Activated CD4-positive, alpha-beta T cell treated with anti-CD3 and anti-CD28 coated beads, Interleukin-10, Interleukin-2, amounts not matched to agents 100 ng/mL and 50 ng/mL, durations not matched to agents 16 hours and 8 hours (primary cell): ENCODE data around the gene CBARP.

Experiments
- DNase-seq: peaks from one replicate; pipeline ENCODE4 v3.0.0-alpha.2; 2020

The CBARP gene

GRCh38 chr19:1236576-1236975 lies 1.2 kb downstream of the CBARP start:
- DNase-seq: no peak

- DNase-seq: no peak
These were observed 1.9 kb downstream of the CBARP start for GRCh38 chr19:1235625-1236538.

GRCh38 chr19:1234955-1235380 lies 2.8 kb downstream of the CBARP start:
- no peak for DNase-seq

- DNase-seq: no peak
These were observed 3.5 kb downstream of the CBARP start for GRCh38 chr19:1234051-1234954.

DNA sequence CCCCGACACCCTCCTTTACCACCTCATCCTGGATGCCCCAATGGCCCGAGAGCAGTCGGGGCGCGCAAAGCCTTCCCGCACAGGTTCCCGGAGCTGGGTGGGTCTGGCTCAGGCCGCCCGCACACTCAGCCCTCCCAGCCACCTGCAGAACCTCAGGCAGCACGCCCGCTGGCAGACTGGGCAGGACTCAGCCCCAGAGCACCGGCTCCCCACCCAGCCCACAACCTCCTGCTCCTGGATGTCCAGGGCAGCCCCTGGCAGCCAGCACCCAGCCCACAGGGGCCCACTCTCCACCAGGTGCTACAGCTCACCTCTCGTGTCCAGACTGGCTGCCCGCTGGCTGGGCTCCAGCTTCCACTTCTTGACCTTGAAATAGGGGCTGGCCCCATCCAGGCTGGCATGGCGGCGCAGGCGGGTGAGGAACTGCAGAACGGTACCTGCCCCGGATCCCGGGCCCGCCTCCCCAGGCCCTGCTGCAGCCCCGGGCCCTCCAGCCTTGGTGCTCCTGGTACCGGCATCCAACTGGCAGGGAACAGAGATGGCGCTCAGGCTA lies 4.6 kb downstream of the CBARP start:
- no peak for DNase-seq

DNA sequence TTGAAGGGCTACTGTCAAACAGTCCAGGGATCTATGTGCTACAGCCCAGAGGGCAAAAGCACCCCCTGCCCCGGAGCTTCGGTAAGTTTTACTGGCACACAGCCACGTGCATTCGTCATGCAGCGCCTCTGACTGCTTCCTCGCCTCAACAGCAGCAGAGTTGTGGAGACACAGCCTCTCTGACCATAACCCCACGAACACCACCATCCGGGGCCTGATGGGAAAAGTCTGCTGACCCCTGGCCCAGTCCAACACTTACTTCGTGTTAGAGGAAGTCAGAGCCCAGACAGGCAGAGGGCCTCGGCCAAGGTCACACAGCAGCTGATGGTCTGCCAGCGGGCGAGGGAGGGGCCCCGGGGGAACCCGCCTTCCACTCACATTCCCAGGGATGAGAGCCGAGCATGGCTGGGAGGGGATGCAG lies 5.1 kb downstream of the CBARP start:
- DNase-seq: no peak

DNA sequence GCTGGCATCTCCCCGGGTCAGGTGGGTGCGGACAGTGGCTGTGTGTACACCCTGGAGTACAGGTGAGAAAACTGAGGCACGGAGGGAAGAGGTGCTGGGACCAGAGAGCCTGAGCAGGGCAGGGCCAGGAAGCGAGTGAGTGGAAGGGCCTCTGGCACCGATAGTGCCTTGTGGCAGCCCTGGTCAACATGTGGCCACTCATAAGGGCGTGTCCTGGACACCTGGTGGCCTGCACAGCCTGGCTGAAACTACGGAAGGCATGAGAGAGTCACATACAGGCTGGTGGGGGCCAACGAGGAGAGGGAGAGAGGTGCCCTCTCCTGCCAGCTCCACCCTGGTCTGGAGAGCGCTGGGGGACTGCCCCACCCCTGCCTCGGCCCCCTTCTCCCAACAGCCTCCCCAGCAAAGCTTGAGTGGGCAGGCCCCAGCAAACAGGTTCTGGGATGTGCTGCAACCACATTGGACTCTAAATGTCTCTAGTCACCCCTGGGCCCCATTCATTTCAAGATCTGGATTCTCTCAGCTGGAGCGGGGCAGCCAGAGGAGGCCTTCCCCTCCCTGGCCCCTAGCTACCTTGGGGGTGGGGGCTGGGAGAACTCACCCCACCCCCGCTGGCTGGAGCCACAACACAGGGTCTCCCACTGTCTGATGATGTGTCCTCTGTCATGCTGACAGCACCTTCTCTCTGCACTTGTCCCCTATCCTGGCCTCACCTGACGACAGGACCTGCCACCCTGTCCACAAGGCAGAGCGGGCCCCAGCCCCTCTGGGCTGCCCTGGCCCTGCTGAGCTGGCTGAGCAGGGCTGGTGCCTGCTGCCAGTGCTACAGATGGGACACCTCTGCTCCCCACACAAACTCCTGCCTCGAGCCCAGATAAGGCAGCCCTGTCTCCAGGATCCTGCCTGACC lies 5.8 kb downstream of the CBARP start:
- no peak for DNase-seq

DNA sequence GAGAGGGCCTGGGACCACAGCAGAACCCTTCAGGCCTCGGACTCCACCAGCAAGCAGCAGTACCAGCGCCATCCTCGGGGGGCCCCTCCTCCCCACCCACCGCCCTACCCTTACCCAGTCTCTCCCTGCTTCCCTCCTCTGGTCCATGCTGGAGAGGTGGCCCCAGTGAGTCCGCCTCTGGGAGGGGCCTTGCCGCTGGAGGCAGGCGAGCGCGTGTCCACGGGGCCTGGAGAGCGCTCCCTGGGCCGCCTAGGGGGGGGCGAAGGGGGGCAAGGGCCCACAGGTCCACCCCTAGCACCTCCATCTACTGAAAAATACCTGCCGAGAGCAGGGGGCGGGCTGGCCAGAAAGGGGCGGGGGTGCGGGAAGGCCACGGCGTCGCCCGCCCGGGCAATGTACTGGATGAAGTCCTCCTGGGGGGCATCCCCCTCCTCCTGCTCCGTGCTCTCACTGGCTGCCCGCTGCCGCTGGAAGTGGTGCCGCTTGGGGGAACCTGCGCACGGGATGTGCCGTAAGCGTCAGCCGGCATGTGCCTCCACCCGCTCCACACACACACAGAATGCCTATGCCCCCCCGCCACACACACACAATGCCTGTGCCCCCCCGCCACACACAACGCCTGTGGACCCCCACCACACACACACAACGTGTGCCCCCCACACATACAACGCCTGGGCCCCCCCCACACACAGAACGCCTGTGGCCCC lies 6.9 kb downstream of the CBARP start:
- DNase-seq: no peak

DNA sequence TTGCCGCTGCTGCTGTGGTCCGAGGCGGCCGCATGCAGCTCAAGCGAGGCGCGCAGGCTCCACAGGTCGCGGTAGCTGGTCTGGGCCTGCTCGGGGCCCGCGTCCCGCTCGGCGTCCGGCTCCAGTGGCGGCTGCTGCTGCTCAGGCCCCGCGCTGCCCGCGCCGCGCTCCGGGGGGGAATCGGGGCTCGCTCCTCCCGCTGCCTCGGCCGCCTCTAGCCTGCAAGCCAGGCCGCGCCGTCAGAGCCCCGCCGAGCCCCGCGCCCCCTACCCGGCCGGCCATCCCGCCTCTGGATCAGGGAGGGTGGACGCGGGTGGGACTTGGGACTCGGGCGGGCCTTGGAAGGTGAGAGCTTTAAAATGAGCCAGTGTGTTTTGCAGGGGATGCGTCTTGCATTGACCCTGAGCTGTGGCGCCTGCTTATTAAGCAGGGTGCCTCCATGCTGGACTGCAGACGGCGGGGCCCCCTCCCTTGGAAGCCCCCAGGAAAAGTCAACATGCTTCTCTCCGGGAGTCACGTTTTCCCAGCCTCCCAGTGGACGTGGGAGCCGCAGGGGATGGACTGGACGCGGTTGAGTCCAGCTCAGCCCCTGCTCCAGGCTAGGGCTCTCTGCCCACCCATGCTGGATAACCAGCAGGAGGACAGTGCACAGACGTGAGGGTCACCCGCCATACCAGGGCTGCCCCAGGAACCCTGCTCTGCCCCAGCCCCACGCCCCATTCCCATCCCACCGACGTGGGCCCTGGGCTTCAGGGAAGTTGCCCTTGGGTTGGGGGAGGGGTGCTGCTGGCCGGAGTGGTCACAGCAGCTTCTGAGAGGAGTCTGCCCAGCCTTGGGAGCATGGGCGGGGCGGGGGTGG lies 7.7 kb downstream of the CBARP start:
- no peak for DNase-seq

DNA sequence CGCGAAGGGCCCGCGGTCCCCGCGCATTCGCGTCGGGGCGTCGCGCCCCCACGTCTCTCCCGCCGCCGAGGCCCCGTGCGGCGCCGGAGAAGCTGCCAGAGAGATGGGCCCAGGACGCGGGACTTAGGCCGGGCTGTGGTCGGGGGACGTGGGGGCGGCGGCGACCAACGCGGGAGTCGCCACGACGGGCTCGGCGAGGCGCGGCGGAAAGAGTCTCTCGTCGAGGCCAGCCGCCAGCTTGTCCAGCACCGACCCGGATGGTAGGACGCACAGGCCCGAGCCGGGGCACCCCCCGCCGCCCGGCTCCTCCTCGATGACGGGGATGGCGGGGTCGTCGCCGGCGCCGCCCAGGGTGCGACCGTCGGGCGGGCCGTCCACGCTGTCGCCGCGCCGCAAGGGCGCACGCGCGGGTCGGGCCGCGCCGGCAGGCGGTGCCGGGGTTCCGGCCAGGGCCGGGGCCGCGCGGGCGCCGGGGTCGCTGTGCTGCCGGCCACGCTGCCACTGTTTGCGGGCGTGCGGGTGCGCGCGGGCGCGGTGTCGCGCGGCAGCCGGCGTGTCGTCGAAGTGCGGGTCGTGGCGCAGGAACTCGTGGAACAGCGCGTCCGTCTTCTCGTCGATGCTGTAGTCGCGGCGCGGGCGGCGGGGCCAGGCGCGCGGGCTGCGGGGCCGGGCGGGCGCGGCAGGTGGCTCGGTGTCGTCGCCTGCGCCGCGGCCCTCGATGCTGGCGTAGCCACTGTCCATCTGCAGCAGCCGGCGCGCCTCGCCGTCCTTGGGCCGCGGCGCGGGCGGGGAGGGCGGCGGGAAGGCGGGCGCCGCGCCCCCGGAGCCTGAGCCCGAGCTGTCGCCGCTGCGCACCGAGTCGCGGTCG lies 8.5 kb downstream of the CBARP start:
- no peak for DNase-seq

- DNase-seq: no peak
These were observed 9.4 kb downstream of the CBARP start for GRCh38 chr19:1228161-1228957.

- DNase-seq: no peak
These were observed 10.3 kb downstream of the CBARP start for GRCh38 chr19:1227304-1228054.

DNA sequence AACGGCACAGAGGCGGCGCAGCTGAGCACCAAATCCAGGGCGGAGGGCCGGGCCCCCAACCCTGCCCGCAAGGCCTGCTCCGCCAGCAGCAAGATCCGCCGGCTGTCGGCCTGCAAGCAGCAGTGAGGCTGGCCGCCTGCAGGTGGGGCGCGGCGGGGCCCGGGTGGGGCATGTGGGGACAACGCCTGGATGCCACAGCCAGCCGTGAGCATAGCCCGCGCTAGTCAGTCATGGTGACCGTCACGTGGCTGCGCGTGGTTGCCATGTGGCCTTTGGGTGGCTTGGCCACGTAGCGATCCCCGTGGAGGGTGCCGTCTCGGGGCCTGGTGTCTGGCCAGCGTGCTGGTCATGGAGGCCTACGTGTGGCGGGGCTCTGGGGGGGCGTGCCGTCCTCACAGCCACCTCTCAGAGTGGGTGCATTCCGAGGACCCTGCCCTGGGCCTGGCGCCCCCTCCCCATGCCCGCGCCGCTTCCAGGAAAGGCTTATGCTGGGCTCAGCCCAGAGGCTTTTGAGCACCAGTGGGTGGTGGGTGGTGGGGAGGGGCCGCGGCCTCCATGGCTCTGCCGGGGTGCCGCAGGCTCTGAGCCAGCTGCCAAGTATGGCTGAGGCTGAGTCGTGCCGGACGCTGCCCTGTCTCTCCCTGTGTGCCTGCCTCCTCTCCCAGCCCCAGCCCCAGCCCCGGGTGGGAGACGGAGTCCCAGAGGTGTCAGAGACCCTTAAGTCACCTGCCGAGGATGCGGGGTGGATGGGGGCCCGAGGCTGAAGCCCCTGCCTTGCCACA lies 11.1 kb downstream of the CBARP start:
- no peak for DNase-seq

GRCh38 chr19:1226227-1226518 lies 11.6 kb downstream of the CBARP start:
- DNase-seq: no peak

DNA sequence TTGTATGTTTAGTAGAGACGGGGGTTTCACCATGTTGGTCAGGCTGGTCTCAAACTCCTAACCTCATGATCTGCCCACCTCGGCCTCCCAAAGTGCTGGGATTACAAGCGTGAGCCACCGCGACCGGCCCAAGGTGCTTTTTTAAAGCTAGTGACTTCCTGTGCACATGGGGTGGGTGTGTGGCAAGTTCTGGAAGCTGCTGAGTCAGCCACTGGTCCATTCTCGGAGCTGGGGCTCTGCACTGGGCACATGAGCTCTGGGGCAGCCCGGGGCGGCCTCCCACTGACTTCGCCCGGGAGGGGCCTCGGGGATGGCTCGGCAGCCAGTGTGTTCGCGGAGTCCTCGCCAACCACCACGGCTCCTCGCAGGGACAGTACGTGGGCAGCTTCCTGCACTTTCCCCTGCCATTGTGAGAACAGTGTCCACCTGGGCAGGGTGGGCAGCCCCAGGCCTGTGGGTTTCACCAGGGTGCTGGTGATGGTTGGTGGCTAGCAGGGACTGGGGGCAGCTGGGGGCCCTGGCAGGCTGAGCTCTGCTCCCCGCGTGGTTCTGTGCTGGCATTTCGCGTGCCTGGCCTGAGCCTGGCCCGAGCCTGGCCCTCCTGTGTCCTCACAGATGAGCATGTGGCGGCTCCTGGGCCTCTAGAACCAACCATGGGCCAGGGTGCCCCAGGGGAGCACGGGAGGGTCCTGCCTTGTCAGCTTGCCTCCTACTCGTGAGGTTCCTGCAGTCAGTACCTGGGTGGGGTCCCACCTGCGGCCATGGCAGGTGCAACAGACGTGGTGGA lies 12.2 kb downstream of the CBARP start:
- no peak for DNase-seq

- DNase-seq: no peak
These were observed 13.0 kb downstream of the CBARP start for GRCh38 chr19:1224847-1225246.
